Parathyroid adenoma (tissue), 2 donors: ENCODE data around the gene SLC34A3.

Source experiments
- H2AFZ ChIP-seq: fragments of 300-600 bp; sonication (generic); one replicate; pipeline ENCODE4 v1.7.0; 2017; ENCODE audit warnings: antibody characterized with exemption, mild to moderate bottlenecking
- H3K27ac ChIP-seq: fragments of 300-600 bp; sonication (generic); one replicate; pipeline ENCODE4 v1.7.0; 2017
- H3K27me3 ChIP-seq: fragments of 300-600 bp; sonication (generic); one replicate; pipeline ENCODE4 v1.7.0; 2017; ENCODE audit warnings: low read length; ENCODE audit not compliant: control insufficient read depth, insufficient read depth
- H3K36me3 ChIP-seq: fragments of 300-600 bp; sonication (generic); one replicate; pipeline ENCODE4 v1.7.0; 2017; ENCODE audit warnings: low read length; ENCODE audit not compliant: control insufficient read depth, insufficient read depth
- H3K4me1 ChIP-seq: fragments of 300-600 bp; sonication (generic); one replicate; pipeline ENCODE4 v1.7.0; 2017; ENCODE audit warnings: control low read depth
- H3K4me2 ChIP-seq: fragments of 300-600 bp; sonication (generic); one replicate; pipeline ENCODE4 v1.7.0; 2017; ENCODE audit warnings: low read length
- H3K4me3 ChIP-seq: fragments of 300-600 bp; sonication (generic); one replicate; pipeline ENCODE4 v1.7.0; 2017; ENCODE audit warnings: low read depth, low read length
- H3K79me2 ChIP-seq: fragments of 300-600 bp; sonication (generic); one replicate; pipeline ENCODE4 v1.7.0; 2017; ENCODE audit warnings: control low read depth
- H3K9ac ChIP-seq: fragments of 300-600 bp; sonication (generic); one replicate; pipeline ENCODE4 v1.7.0; 2017; ENCODE audit warnings: mild to moderate bottlenecking
- H3K9me3 ChIP-seq: fragments of 300-600 bp; sonication (generic); one replicate; pipeline ENCODE4 v1.7.0; 2017; ENCODE audit warnings: low read length; ENCODE audit not compliant: control insufficient read depth
- CTCF ChIP-seq: fragments of 300-600 bp; sonication (generic); IDR thresholded peaks from one replicate; pipeline ENCODE4 v1.7.0; 2017; ENCODE audit warnings: antibody characterized with exemption, mild to moderate bottlenecking
- donor health status: primary hyperparathyroidism.

Gene SLC34A3

DNA sequence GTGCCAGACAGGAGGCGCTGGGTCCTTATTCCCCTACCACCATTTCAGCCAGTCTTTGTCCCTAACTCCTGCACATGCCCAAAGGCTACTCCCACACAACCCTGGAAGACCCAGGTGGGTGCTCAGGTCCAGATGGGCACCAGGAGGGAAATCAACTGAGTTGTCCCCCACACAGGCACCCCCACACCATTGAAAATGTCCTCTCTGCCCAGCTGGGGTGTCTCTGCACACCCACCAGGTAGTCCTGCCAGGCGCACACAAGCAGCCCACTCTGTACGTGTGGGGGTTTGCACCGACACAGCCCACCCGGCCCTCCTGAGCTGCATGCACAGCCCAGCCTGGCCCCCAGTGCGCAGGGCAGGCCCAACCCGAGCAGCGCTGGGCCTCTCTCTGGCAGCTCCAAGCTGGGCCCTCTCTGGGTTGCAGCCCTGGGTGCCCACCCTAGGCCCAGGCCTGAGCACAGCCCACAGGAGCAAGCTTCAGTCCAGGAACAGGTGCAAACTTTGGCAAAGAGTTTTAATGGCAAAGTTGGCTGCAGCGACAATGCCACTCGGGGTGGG is 10.9 kb upstream of the SLC34A3 start:
- no peaks in the 10 kb centered on the region for H3K4me1 ChIP-seq
- no peaks in the 10 kb centered on the region for H3K36me3 ChIP-seq
- no peak overlapping the region for H3K4me3 ChIP-seq
- H3K4me2 ChIP-seq: no peak overlapping the region
- no peaks in the 10 kb centered on the region for H3K79me2 ChIP-seq
- H3K9me3 ChIP-seq: no peaks in the 10 kb centered on the region
- H2AFZ ChIP-seq: no peak overlapping the region
- H3K27me3 ChIP-seq: no peaks in the 10 kb centered on the region
- no peak for TF ChIP-seq CTCF
- no peak overlapping the region for H3K9ac ChIP-seq
- no peak overlapping the region for H3K27ac ChIP-seq

GRCh38 chr9:137220317-137221094 is 10.2 kb upstream of the SLC34A3 start:
- no peaks in the 10 kb centered on the region for H3K27me3 ChIP-seq
- no peak for TF ChIP-seq CTCF
- no peaks in the 10 kb centered on the region for H3K4me1 ChIP-seq
- H3K9me3 ChIP-seq: no peaks in the 10 kb centered on the region
- no peak overlapping the region for H3K27ac ChIP-seq
- H3K9ac ChIP-seq: no peak overlapping the region
- H3K4me3 ChIP-seq: no peak overlapping the region
- no peaks in the 10 kb centered on the region for H3K79me2 ChIP-seq
- H3K4me2 ChIP-seq: no peak overlapping the region
- H2AFZ ChIP-seq: no peak overlapping the region
- H3K36me3 ChIP-seq: no peaks in the 10 kb centered on the region

- Histone ChIP-seq H3K79me2 (no peaks in the 10 kb centered on the region), H3K27me3 (no peaks in the 10 kb centered on the region), H3K4me1 (no peaks in the 10 kb centered on the region), H3K9me3 (no peaks in the 10 kb centered on the region), H3K4me3 (no peak overlapping the region), H3K36me3 (no peaks in the 10 kb centered on the region), H3K27ac (no peak overlapping the region), H2AFZ (no peak overlapping the region), H3K4me2 (no peak overlapping the region), H3K9ac (no peak overlapping the region)
- TF ChIP-seq CTCF: no peak
Observed at GRCh38 chr9:137221095-137221505, 9.6 kb upstream of the SLC34A3 start.

- Histone ChIP-seq H3K4me2 (peak overlapping the region; percentile 72), H3K79me2 (no peaks in the 10 kb centered on the region), H3K4me1 (peaks cover 2% of the 10 kb centered on the region), H3K9ac (no peak overlapping the region), H3K27me3 (no peaks in the 10 kb centered on the region), H3K9me3 (no peaks in the 10 kb centered on the region), H3K36me3 (no peaks in the 10 kb centered on the region), H3K4me3 (peak overlapping the region; percentile 44), H2AFZ (no peak overlapping the region), H3K27ac (no peak overlapping the region)
- no peak for TF ChIP-seq CTCF
Observed at GRCh38 chr9:137221506-137222111, 9.1 kb upstream of the SLC34A3 start.
